ENCODE results near the gene ADCYAP1.

Gene ADCYAP1

DNA sequence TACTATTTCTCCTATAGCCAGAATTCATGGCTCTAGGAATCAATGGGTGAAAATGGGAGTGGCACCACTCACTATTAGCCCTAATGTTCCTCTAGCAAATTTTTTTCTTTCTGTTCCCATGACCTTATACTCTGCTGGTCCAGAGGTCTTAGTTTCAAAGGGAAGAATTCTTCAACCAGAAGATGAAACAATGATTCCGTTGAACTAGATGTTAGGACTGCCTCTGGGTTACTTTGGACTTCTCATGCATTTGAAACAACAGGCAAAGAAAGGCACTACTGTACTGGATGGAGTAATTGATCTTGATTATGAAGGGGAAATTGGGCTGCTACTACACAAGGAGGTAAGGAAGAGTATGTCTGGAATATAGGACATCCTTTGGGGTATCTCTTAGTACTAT, 18.6 kb upstream of the ADCYAP1 start:
- ChIA-PET CTCF (interaction anchor here (0.7 kb wide), 1 partner anchor 339 kb away, joined by 3 read pairs; no protein-coding TSS in a partner anchor), POLR2A (no interaction called here)
- Histone ChIP-seq H3K27ac (ENCODE audit: extremely low read depth, low read depth, low read length) (no peak overlapping the region), H3K36me3 (ENCODE audit: control insufficient read depth in 2 of 2, insufficient read depth in 1 of 2, low read length in 2 of 2) (no peaks in the 10 kb centered on the region), H3K4me3 (ENCODE audit: low read depth, low read length) (no peak overlapping the region), H3K4me1 (ENCODE audit: control insufficient read depth, insufficient read depth, low read length) (no peaks in the 10 kb centered on the region), H3K9me3 (ENCODE audit: control insufficient read depth, insufficient read depth, low read depth, low read length) (no peaks in the 10 kb centered on the region)
- TF ChIP-seq ZBTB8A (tag by site-specific recombination; IDR thresholded peaks at IDR 0.05) (no peak), SP3 (tag by site-specific recombination; IDR thresholded peaks at IDR 0.05) (no peak), ZNF174 (tag by site-specific recombination; IDR thresholded peaks at IDR 0.05) (no peak), ZBTB7A (tag by site-specific recombination; IDR thresholded peaks at IDR 0.05; ENCODE audit: low read depth) (no peak), ZNF660 (tag by site-specific recombination; IDR thresholded peaks at IDR 0.05) (no peak), MZF1 (tag by site-specific recombination; IDR thresholded peaks at IDR 0.05; ENCODE audit: borderline replicate concordance) (no peak), ZNF302 (tag by site-specific recombination; IDR thresholded peaks at IDR 0.05; ENCODE audit: low read depth) (no peak), ZNF560 (tag by site-specific recombination; IDR thresholded peaks at IDR 0.05; ENCODE audit: borderline replicate concordance) (no peak), KLF10 (tag by site-specific recombination; IDR thresholded peaks at IDR 0.05) (no peak), ZNF37A (tag by site-specific recombination; IDR thresholded peaks at IDR 0.05) (no peak), ZSCAN16 (tag by site-specific recombination; IDR thresholded peaks at IDR 0.05) (no peak), ZNF837 (tag by site-specific recombination; IDR thresholded peaks at IDR 0.05) (no peak), ZBTB1 (tag by site-specific recombination; IDR thresholded peaks at IDR 0.05) (no peak), ZNF133 (tag by site-specific recombination; IDR thresholded peaks at IDR 0.05) (no peak), ZNF202 (tag by site-specific recombination; IDR thresholded peaks at IDR 0.05; ENCODE audit: borderline replicate concordance) (no peak)
- TF ChIP-seq, protein P1, sequence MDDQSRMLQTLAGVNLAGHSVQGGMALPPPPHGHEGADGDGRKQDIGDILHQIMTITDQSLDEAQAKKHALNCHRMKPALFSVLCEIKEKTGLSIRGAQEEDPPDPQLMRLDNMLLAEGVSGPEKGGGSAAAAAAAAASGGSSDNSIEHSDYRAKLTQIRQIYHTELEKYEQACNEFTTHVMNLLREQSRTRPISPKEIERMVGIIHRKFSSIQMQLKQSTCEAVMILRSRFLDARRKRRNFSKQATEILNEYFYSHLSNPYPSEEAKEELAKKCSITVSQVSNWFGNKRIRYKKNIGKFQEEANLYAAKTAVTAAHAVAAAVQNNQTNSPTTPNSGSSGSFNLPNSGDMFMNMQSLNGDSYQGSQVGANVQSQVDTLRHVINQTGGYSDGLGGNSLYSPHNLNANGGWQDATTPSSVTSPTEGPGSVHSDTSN (CRISPR knock-in tag; IDR thresholded peaks at IDR 0.05): no peak
- TF ChIP-seq, protein P2, sequence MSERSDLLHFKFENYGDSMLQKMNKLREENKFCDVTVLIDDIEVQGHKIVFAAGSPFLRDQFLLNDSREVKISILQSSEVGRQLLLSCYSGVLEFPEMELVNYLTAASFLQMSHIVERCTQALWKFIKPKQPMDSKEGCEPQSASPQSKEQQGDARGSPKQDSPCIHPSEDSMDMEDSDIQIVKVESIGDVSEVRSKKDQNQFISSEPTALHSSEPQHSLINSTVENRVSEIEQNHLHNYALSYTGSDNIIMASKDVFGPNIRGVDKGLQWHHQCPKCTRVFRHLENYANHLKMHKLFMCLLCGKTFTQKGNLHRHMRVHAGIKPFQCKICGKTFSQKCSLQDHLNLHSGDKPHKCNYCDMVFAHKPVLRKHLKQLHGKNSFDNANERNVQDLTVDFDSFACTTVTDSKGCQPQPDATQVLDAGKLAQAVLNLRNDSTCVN (tag by site-specific recombination; optimal IDR thresholded peaks at IDR 0.05): no peak
- TF ChIP-seq, protein P3, sequence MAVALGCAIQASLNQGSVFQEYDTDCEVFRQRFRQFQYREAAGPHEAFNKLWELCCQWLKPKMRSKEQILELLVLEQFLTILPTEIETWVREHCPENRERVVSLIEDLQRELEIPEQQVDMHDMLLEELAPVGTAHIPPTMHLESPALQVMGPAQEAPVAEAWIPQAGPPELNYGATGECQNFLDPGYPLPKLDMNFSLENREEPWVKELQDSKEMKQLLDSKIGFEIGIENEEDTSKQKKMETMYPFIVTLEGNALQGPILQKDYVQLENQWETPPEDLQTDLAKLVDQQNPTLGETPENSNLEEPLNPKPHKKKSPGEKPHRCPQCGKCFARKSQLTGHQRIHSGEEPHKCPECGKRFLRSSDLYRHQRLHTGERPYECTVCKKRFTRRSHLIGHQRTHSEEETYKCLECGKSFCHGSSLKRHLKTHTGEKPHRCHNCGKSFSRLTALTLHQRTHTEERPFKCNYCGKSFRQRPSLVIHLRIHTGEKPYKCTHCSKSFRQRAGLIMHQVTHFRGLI (tag by site-specific recombination; IDR thresholded peaks at IDR 0.05): no peak
- TF ChIP-seq, protein P4, sequence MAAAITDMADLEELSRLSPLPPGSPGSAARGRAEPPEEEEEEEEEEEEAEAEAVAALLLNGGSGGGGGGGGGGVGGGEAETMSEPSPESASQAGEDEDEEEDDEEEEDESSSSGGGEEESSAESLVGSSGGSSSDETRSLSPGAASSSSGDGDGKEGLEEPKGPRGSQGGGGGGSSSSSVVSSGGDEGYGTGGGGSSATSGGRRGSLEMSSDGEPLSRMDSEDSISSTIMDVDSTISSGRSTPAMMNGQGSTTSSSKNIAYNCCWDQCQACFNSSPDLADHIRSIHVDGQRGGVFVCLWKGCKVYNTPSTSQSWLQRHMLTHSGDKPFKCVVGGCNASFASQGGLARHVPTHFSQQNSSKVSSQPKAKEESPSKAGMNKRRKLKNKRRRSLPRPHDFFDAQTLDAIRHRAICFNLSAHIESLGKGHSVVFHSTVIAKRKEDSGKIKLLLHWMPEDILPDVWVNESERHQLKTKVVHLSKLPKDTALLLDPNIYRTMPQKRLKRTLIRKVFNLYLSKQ (tag by site-specific recombination; IDR thresholded peaks at IDR 0.05; ENCODE audit: borderline replicate concordance): no peak
- TF ChIP-seq, protein P5, sequence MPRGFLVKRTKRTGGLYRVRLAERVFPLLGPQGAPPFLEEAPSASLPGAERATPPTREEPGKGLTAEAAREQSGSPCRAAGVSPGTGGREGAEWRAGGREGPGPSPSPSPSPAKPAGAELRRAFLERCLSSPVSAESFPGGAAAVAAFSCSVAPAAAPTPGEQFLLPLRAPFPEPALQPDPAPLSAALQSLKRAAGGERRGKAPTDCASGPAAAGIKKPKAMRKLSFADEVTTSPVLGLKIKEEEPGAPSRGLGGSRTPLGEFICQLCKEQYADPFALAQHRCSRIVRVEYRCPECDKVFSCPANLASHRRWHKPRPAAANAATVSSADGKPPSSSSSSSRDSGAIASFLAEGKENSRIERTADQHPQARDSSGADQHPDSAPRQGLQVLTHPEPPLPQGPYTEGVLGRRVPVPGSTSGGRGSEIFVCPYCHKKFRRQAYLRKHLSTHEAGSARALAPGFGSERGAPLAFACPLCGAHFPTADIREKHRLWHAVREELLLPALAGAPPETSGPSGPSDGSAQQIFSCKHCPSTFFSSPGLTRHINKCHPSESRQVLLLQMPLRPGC (tag by site-specific recombination; IDR thresholded peaks at IDR 0.05): no peak
